Measurements from ENCODE around the gene LMAN1. TPM values are rescaled to one million over a fixed set of nuclear protein-coding genes. Genes with fewer than 3 reads are reported as not detected.

Gene LMAN1
- total RNA-seq, 1 donor: 268 TPM

- DNase-seq (ENCODE audit: low read depth): no peak
- H3K4me3 ChIP-seq (ENCODE audit: low read depth, low read length): no peak overlapping the region
- TF ChIP-seq, protein P1, sequence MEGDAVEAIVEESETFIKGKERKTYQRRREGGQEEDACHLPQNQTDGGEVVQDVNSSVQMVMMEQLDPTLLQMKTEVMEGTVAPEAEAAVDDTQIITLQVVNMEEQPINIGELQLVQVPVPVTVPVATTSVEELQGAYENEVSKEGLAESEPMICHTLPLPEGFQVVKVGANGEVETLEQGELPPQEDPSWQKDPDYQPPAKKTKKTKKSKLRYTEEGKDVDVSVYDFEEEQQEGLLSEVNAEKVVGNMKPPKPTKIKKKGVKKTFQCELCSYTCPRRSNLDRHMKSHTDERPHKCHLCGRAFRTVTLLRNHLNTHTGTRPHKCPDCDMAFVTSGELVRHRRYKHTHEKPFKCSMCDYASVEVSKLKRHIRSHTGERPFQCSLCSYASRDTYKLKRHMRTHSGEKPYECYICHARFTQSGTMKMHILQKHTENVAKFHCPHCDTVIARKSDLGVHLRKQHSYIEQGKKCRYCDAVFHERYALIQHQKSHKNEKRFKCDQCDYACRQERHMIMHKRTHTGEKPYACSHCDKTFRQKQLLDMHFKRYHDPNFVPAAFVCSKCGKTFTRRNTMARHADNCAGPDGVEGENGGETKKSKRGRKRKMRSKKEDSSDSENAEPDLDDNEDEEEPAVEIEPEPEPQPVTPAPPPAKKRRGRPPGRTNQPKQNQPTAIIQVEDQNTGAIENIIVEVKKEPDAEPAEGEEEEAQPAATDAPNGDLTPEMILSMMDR (IDR thresholded peaks at IDR 0.05; ENCODE audit: insufficient read depth, low read depth, low read length): no peak
Measured at GRCh38 chr18:59387687-59388565, 28.9 kb upstream of the LMAN1 start.

GRCh38 chr18:59386909-59387686, 28.0 kb upstream of the LMAN1 start:
- H3K4me3 ChIP-seq (ENCODE audit: low read depth, low read length): no peak overlapping the region
- TF ChIP-seq, protein P1 (IDR thresholded peaks at IDR 0.05; ENCODE audit: insufficient read depth, low read depth, low read length): no peak
- DNase-seq (ENCODE audit: low read depth): no peak

DNA sequence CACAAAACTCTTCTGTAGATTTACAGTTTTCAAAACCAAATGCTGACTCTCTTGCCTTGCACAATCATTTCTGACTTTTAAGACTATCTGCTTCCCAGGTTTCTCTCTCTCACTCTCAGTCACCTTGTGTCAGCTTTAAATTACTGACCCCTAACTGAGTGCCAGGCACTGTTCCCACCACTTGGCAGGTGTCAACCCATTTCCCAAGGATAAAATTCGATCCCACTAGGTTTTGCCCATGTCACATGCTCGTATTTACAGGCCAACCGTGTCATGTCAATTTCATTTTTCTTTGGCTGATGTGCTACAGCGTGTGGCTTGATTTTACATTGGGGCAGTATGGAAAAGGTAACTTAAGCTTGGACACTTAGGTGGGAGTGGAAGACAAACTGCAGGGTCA, 26.1 kb upstream of the LMAN1 start:
- no peak for DNase-seq (ENCODE audit: low read depth)
- H3K4me3 ChIP-seq (ENCODE audit: low read depth, low read length): no peak overlapping the region
- TF ChIP-seq, protein P1 (IDR thresholded peaks at IDR 0.05; ENCODE audit: insufficient read depth, low read depth, low read length): no peak

DNA sequence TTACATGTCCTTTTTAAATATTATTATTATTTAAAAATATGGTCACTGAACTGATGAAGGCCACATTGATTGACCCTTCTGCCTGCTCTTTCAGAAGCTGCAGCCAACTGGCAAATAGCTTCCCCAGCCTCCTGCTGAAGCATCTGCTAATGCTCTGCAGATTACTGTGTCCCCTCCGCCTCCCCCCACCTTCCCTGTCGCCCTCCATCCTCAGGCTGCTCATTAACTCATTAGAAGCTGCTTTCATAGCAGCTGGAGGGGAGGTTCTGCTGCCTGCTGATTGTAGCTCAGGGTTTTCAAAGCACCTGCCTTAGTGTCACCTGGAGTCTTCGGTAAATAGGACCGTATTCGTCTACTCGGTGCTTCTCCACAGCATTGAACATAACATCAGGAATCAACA, 24.8 kb upstream of the LMAN1 start:
- H3K4me3 ChIP-seq (ENCODE audit: low read depth, low read length): no peak overlapping the region
- TF ChIP-seq, protein P1 (IDR thresholded peaks at IDR 0.05; ENCODE audit: insufficient read depth, low read depth, low read length): no peak
- no peak for DNase-seq (ENCODE audit: low read depth)

GRCh38 chr18:59382383-59382782, 23.3 kb upstream of the LMAN1 start:
- no peak for DNase-seq (ENCODE audit: low read depth)
- TF ChIP-seq, protein P1 (IDR thresholded peaks at IDR 0.05; ENCODE audit: insufficient read depth, low read depth, low read length): peak; percentile 8

DNA sequence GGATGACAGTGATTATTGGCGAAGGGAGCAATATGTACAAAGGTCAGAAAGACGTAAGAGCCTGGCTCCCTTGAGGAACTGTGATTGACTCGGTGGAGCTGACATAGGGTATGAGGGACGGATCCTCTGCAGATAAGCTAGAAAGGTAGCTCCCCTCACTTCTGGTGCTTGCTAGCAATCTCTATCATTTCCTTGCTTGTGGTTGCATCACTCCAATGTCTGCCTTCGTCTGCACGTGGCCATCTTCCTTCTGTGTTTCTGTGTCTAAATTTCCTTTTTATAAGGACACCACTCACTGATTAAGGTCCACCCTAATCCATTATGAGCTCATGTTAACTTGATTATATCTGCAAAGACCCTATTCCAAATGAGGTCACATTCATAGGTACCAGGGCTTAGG, 22.9 kb upstream of the LMAN1 start:
- TF ChIP-seq, protein P1 (IDR thresholded peaks at IDR 0.05; ENCODE audit: insufficient read depth, low read depth, low read length): no peak
- no peak for DNase-seq (ENCODE audit: low read depth)

More at GRCh38 chr18:59382383-59382782, 23.3 kb upstream of the LMAN1 start:
- H3K4me3 ChIP-seq (ENCODE audit: low read depth, low read length): no peak overlapping the region

More for the DNA sequence above, 22.9 kb upstream of the LMAN1 start:
- no peak overlapping the region for H3K4me3 ChIP-seq (ENCODE audit: low read depth, low read length)

Measured in fibroblast of villous mesenchyme (primary cell).